GM18526 (cell line): ENCODE measurements around the gene PRR5L.

Source experiments
- POLR2A ChIP-seq: IDR thresholded peaks from 3 replicates; pipeline ENCODE4 v1.6.1; 2011; ENCODE audit not compliant: insufficient read length; ENCODE audit errors: extremely low read depth

PRR5L gene

DNA sequence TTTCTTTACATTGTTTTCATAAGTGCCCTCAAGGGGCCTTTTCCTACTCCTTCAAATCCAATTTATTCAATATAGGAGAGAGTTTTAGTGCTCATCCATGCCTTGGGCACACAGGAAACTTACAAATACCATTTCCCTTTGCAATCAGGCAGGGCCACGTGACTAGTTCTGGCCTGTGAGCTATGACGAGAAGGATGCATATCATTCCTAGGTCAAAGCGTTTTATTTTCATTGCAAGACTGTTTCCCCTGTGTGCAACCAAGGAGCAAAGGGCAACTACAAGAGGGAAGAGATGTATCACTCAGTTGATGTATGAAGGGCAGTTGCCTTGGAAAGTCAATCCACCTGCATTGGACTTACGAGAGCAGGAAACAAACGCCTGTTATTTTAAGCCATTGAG lies 215.9 kb downstream of the PRR5L start:
- no peak for TF ChIP-seq POLR2A

DNA sequence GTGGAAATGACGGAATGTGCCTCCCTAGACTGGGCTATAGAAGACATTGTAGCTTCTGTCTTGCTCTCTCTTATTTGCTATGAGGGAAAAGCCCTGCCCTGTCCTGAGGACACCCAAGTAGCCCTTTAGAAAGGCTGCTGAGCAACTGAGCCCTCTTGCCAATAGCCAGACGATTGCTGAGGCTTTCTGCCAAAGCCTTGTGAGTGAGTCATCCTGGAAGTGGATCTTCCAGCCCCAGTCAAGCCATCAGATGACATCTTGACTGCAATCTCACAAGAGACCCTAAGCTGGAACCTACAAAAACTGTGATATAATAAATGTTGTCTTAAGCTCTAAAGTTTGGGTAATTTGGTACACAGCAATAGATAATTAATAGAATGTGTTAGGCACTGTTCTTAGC lies 217.9 kb downstream of the PRR5L start:
- no peak for TF ChIP-seq POLR2A
